Activated CD4-positive, alpha-beta memory T cell treated with anti-CD3 and anti-CD28 coated beads, Interleukin-2, amount 10 ng/mL, durations not matched to agents 7 days and 5 days (primary cell): ENCODE data around the gene PSMD1. TPM values are rescaled to one million over a fixed set of nuclear protein-coding genes. Genes with fewer than 3 reads are reported as not detected.
"Not testable (repeated sequence)": the region's sequence is repeated elsewhere in the genome, so short reads cannot be mapped to it uniquely, and the experiment has no call there.

ENCODE experiments used
- CTCF ChIA-PET: fragments of 350-600 bp; sonication (Branson Sonifier 250); formaldehyde crosslinking; loops from one replicate; lab custom pipeline; 2021; ENCODE audit warnings: antibody characterized with exemption, inconsistent platforms; lab: Charles Lee
- POLR2A ChIA-PET: fragments of 350-600 bp; sonication (Branson Sonifier 250); formaldehyde crosslinking; loops from one replicate; lab custom pipeline; 2021; ENCODE audit warnings: antibody characterized with exemption; lab: Charles Lee
- DNase-seq: peaks from one replicate; pipeline ENCODE4 v3.0.0-alpha.2; 2020
- H3K27ac Mint-ChIP-seq: one replicate; pipeline ENCODE4 v1.8.0; 2021; ENCODE audit warnings: mild to moderate bottlenecking, mixed read lengths
- H3K27me3 Mint-ChIP-seq: one replicate; pipeline ENCODE4 v1.8.0; 2021; ENCODE audit warnings: mixed read lengths
- H3K36me3 Mint-ChIP-seq: one replicate; pipeline ENCODE4 v1.8.0; 2021; ENCODE audit warnings: low read depth, mixed read lengths
- H3K4me1 Mint-ChIP-seq: one replicate; pipeline ENCODE4 v1.8.0; 2021; ENCODE audit warnings: mixed read lengths
- H3K4me3 Mint-ChIP-seq: one replicate; pipeline ENCODE4 v1.8.0; 2021; ENCODE audit warnings: mild to moderate bottlenecking, mixed read lengths
- H3K9me3 Mint-ChIP-seq: one replicate; pipeline ENCODE4 v1.8.0; 2021; ENCODE audit warnings: mixed read lengths
- total RNA-seq, 2 experiments: library from RNA; stranded (reverse); gene quantifications; one replicate each; pipeline ENCODE4 v1.2.3, GENCODE V29; 2021

The PSMD1 gene
- total RNA-seq, 2 experiments from 2014 or later, result 79.3 to 80.0 TPM

- no peak for DNase-seq
- Mint-ChIP-seq H3K36me3 (no peaks in the 10 kb centered on the region), H3K27me3 (no peaks in the 10 kb centered on the region), H3K27ac (no peak overlapping the region), H3K9me3 (no peaks in the 10 kb centered on the region), H3K4me3 (no peak overlapping the region), H3K4me1 (peaks cover 13% of the 10 kb centered on the region)
- ChIA-PET CTCF (interaction anchor here (1.2 to 2.4 kb wide), 2 partner anchors 25 to 28 kb away, joined by 3 to 11 read pairs; no protein-coding TSS in a partner anchor), POLR2A (no interaction called here)
These were observed 72.5 kb downstream of the PSMD1 start for GRCh38 chr2:231129216-231129615.

- no peak overlapping the region for H3K27ac Mint-ChIP-seq
- H3K36me3 Mint-ChIP-seq, result no peaks in the 10 kb centered on the region
- DNase-seq, result no peak
- H3K27me3 Mint-ChIP-seq, result no peaks in the 10 kb centered on the region
- ChIA-PET POLR2A (interaction anchor here (0.8 kb wide), 1 partner anchor 334 kb away, joined by 3 read pairs; the partner anchor contains the start of gene NCL), CTCF (interaction anchor here (0.6 kb wide), 1 partner anchor 75 kb away, joined by 3 read pairs; no protein-coding TSS in a partner anchor)
- H3K4me3 Mint-ChIP-seq, result no peak overlapping the region
- no peaks in the 10 kb centered on the region for H3K9me3 Mint-ChIP-seq
- peaks cover 2% of the 10 kb centered on the region for H3K4me1 Mint-ChIP-seq
These were observed 73.8 kb downstream of the PSMD1 start for GRCh38 chr2:231130336-231131056.

GRCh38 chr2:231132129-231132528 lies 75.5 kb downstream of the PSMD1 start:
- H3K27me3 Mint-ChIP-seq, result no peaks in the 10 kb centered on the region
- H3K27ac Mint-ChIP-seq, result no peak overlapping the region
- H3K9me3 Mint-ChIP-seq, result no peaks in the 10 kb centered on the region
- no peak for DNase-seq
- H3K4me3 Mint-ChIP-seq, result no peak overlapping the region
- no peaks in the 10 kb centered on the region for H3K4me1 Mint-ChIP-seq
- POLR2A ChIA-PET, result no interaction called here
- CTCF ChIA-PET, result no interaction called here
- H3K36me3 Mint-ChIP-seq, result no peaks in the 10 kb centered on the region

GRCh38 chr2:231133365-231134099 lies 76.9 kb downstream of the PSMD1 start:
- POLR2A ChIA-PET, result no interaction called here
- Mint-ChIP-seq H3K36me3 (peaks cover 3% of the 10 kb centered on the region), H3K27ac (no peak overlapping the region), H3K4me3 (no peak overlapping the region), H3K27me3 (no peaks in the 10 kb centered on the region), H3K9me3 (no peaks in the 10 kb centered on the region), H3K4me1 (no peaks in the 10 kb centered on the region)
- DNase-seq, result no peak
- CTCF ChIA-PET, result no interaction called here

- DNase-seq, result no peak
- H3K4me1 Mint-ChIP-seq, result no peaks in the 10 kb centered on the region
- ChIA-PET CTCF (interaction anchor here (0.6 kb wide), 1 partner anchor 17 kb away, joined by 3 read pairs; no protein-coding TSS in a partner anchor), POLR2A (no interaction called here)
- H3K27me3 Mint-ChIP-seq, result no peaks in the 10 kb centered on the region
- peaks cover 7% of the 10 kb centered on the region for H3K36me3 Mint-ChIP-seq
- H3K9me3 Mint-ChIP-seq, result no peaks in the 10 kb centered on the region
- no peak overlapping the region for H3K27ac Mint-ChIP-seq
- H3K4me3 Mint-ChIP-seq, result no peak overlapping the region
These were observed 78.4 kb downstream of the PSMD1 start for GRCh38 chr2:231134910-231135655.

- Mint-ChIP-seq H3K4me3 (no peak overlapping the region), H3K27ac (no peak overlapping the region), H3K9me3 (no peaks in the 10 kb centered on the region), H3K4me1 (no peaks in the 10 kb centered on the region), H3K27me3 (no peaks in the 10 kb centered on the region), H3K36me3 (peaks cover 12% of the 10 kb centered on the region)
- ChIA-PET CTCF (no interaction called here), POLR2A (no interaction called here)
- no peak for DNase-seq
These were observed 82.0 kb downstream of the PSMD1 start for GRCh38 chr2:231138699-231139098.

- ChIA-PET CTCF (no interaction called here), POLR2A (no interaction called here)
- no peak for DNase-seq
- Mint-ChIP-seq H3K36me3 (peaks cover 14% of the 10 kb centered on the region), H3K9me3 (no peaks in the 10 kb centered on the region), H3K4me1 (no peaks in the 10 kb centered on the region), H3K27me3 (no peaks in the 10 kb centered on the region), H3K27ac (no peak overlapping the region), H3K4me3 (no peak overlapping the region)
These were observed 83.1 kb downstream of the PSMD1 start for GRCh38 chr2:231139796-231140195.

- H3K4me1 Mint-ChIP-seq, CTCF ChIA-PET, H3K27me3 Mint-ChIP-seq, H3K4me3 Mint-ChIP-seq, DNase-seq, H3K27ac Mint-ChIP-seq, H3K9me3 Mint-ChIP-seq: not testable (repeated sequence)
- POLR2A ChIA-PET, result interaction anchor here (1.0 kb wide), 1 partner anchor 13 kb away, joined by 3 read pairs; no protein-coding TSS in a partner anchor
- H3K36me3 Mint-ChIP-seq, result peaks cover 18% of the 10 kb centered on the region
These were observed 84.1 kb downstream of the PSMD1 start for GRCh38 chr2:231140808-231141207.

GRCh38 chr2:231144896-231145295 lies 88.2 kb downstream of the PSMD1 start:
- Mint-ChIP-seq H3K4me1 (no peaks in the 10 kb centered on the region), H3K27me3 (no peaks in the 10 kb centered on the region), H3K36me3 (peaks cover 29% of the 10 kb centered on the region), H3K4me3 (no peak overlapping the region), H3K27ac (no peak overlapping the region), H3K9me3 (no peaks in the 10 kb centered on the region)
- CTCF ChIA-PET, result no interaction called here
- POLR2A ChIA-PET, result no interaction called here
- no peak for DNase-seq

- POLR2A ChIA-PET, result no interaction called here
- Mint-ChIP-seq H3K27me3 (no peaks in the 10 kb centered on the region), H3K27ac (no peak overlapping the region), H3K4me3 (no peak overlapping the region), H3K36me3 (peaks cover 24% of the 10 kb centered on the region), H3K9me3 (no peaks in the 10 kb centered on the region), H3K4me1 (no peaks in the 10 kb centered on the region)
- CTCF ChIA-PET, result no interaction called here
- DNase-seq, result no peak
These were observed 90.0 kb downstream of the PSMD1 start for GRCh38 chr2:231146665-231147064.

- Mint-ChIP-seq H3K27ac (no peak overlapping the region), H3K36me3 (peaks cover 14% of the 10 kb centered on the region), H3K9me3 (no peaks in the 10 kb centered on the region), H3K4me1 (no peaks in the 10 kb centered on the region), H3K27me3 (no peaks in the 10 kb centered on the region), H3K4me3 (no peak overlapping the region)
- DNase-seq, result no peak
- ChIA-PET POLR2A (interaction anchor here (1.2 kb wide), 1 partner anchor 12 kb away, joined by 3 read pairs; no protein-coding TSS in a partner anchor), CTCF (interaction anchor here (0.6 kb wide), 1 partner anchor 18 kb away, joined by 3 read pairs; no protein-coding TSS in a partner anchor)
These were observed 96.3 kb downstream of the PSMD1 start for GRCh38 chr2:231152800-231153557.

GRCh38 chr2:231159306-231159705 lies 102.6 kb downstream of the PSMD1 start:
- peaks cover 14% of the 10 kb centered on the region for H3K36me3 Mint-ChIP-seq
- CTCF ChIA-PET, result interaction anchor here (1.4 kb wide), 1 partner anchor 8 kb away, joined by 4 read pairs; no protein-coding TSS in a partner anchor
- no peaks in the 10 kb centered on the region for H3K9me3 Mint-ChIP-seq
- no peak for DNase-seq
- POLR2A ChIA-PET, result interaction anchor here (1.6 kb wide), 1 partner anchor 9 kb away, joined by 3 read pairs; no protein-coding TSS in a partner anchor
- no peak overlapping the region for H3K27ac Mint-ChIP-seq
- H3K27me3 Mint-ChIP-seq, result no peaks in the 10 kb centered on the region
- H3K4me1 Mint-ChIP-seq, result peaks cover 15% of the 10 kb centered on the region
- no peak overlapping the region for H3K4me3 Mint-ChIP-seq
